RWPE2 (cell line): Measurements from ENCODE around the gene COMMD7.

Experiments
- ATAC-seq: fragments of 200-7000 bp; cut with Tn5 transposase; 3 replicates; pipeline ENCODE4 v1.9.1; 2021; ENCODE audit warnings: low read depth
- DNase-seq: peaks from one replicate; pipeline ENCODE4 v3.0.0-alpha.2; 2020; ENCODE audit warnings: low spot score
- H3K27ac ChIP-seq: fragments of 450-650 bp; 2 replicates; pipeline ENCODE4 v1.5.1; 2017; ENCODE audit warnings: mild to moderate bottlenecking; ENCODE audit not compliant: poor library complexity, severe bottlenecking
- H3K27me3 ChIP-seq: fragments of 250-450 bp; sonication (Bioruptor Pico); 2 replicates; pipeline ENCODE4 v1.5.1; 2021; ENCODE audit warnings: mild to moderate bottlenecking, moderate library complexity; ENCODE audit not compliant: insufficient read depth, poor library complexity, severe bottlenecking
- H3K36me3 ChIP-seq: fragments of 250-450 bp; sonication (Bioruptor Pico); 2 replicates; pipeline ENCODE4 v1.5.1; 2020; ENCODE audit warnings: low read depth, mild to moderate bottlenecking, moderate library complexity
- H3K4me1 ChIP-seq: fragments of 250-450 bp; sonication (Bioruptor Pico); 2 replicates; pipeline ENCODE4 v1.5.1; 2021; ENCODE audit warnings: mild to moderate bottlenecking, moderate library complexity; ENCODE audit not compliant: insufficient read depth, poor library complexity, severe bottlenecking
- H3K4me3 ChIP-seq: fragments of 250-450 bp; sonication (Bioruptor Pico); 2 replicates; pipeline ENCODE4 v1.5.1; 2021; ENCODE audit warnings: mild to moderate bottlenecking, moderate library complexity; ENCODE audit not compliant: severe bottlenecking
- H3K9me3 ChIP-seq: fragments of 250-450 bp; sonication (Bioruptor Pico); 2 replicates; pipeline ENCODE4 v1.5.1; 2021; ENCODE audit warnings: mild to moderate bottlenecking, moderate library complexity; ENCODE audit not compliant: severe bottlenecking
- CTCF ChIP-seq: fragments of 450-650 bp; IDR thresholded peaks from one replicate; pipeline ENCODE4 v1.5.1; 2017; ENCODE audit warnings: mild to moderate bottlenecking, moderate library complexity; ENCODE audit not compliant: poor library complexity, severe bottlenecking

Gene COMMD7

GRCh38 chr20:32780749-32781655 lies 37.7 kb upstream of the COMMD7 start:
- H3K27ac ChIP-seq, result no peak overlapping the region

GRCh38 chr20:32780278-32780677 lies 37.0 kb upstream of the COMMD7 start:
- ATAC-seq (no peak), DNase-seq (no peak)
- TF ChIP-seq CTCF, result no peak
- no peak overlapping the region for H3K4me3 ChIP-seq
- no peaks in the 10 kb centered on the region for H3K9me3 ChIP-seq
- peaks cover 16% of the 10 kb centered on the region for H3K4me1 ChIP-seq
- no peaks in the 10 kb centered on the region for H3K36me3 ChIP-seq
- no peak overlapping the region for H3K27ac ChIP-seq
- H3K27me3 ChIP-seq, result no peaks in the 10 kb centered on the region

More at GRCh38 chr20:32780749-32781655, 37.7 kb upstream of the COMMD7 start:
- no peak overlapping the region for H3K4me3 ChIP-seq
- no peaks in the 10 kb centered on the region for H3K36me3 ChIP-seq
- no peak for DNase-seq
- peaks cover 11% of the 10 kb centered on the region for H3K4me1 ChIP-seq
- no peaks in the 10 kb centered on the region for H3K27me3 ChIP-seq
- TF ChIP-seq CTCF, result no peak
- H3K9me3 ChIP-seq, result no peaks in the 10 kb centered on the region
- no peak for ATAC-seq

GRCh38 chr20:32779500-32780211 lies 36.4 kb upstream of the COMMD7 start:
- Histone ChIP-seq H3K27me3 (no peaks in the 10 kb centered on the region), H3K9me3 (no peaks in the 10 kb centered on the region), H3K36me3 (no peaks in the 10 kb centered on the region), H3K27ac (no peak overlapping the region), H3K4me3 (no peak overlapping the region), H3K4me1 (peaks cover 16% of the 10 kb centered on the region)
- ATAC-seq, result no peak
- no peak for DNase-seq
- no peak for TF ChIP-seq CTCF

- H3K4me3 ChIP-seq, result no peak overlapping the region
- H3K36me3 ChIP-seq, result no peaks in the 10 kb centered on the region
- no peak for DNase-seq
Observed at GRCh38 chr20:32777177-32777956, 34.1 kb upstream of the COMMD7 start.

More at GRCh38 chr20:32777177-32777956, 34.1 kb upstream of the COMMD7 start:
- no peak for TF ChIP-seq CTCF
- Histone ChIP-seq H3K27ac (no peak overlapping the region), H3K27me3 (no peaks in the 10 kb centered on the region), H3K4me1 (peaks cover 16% of the 10 kb centered on the region), H3K9me3 (no peaks in the 10 kb centered on the region)
- no peak for ATAC-seq
